HEK293 (cell line): ENCODE measurements around the gene CLDN7.
A peak's percentile ranks its signal among the peaks of the same experiment; 100 is the strongest.

Experiments used
- KLF7 ChIP-seq: fragments of 450-650 bp; formaldehyde crosslinking; IDR thresholded peaks from 2 replicates; pipeline ENCODE4 v1.5.1; 2016; ENCODE audit warnings: missing biosample characterization, missing genetic modification characterization, borderline replicate concordance
- KLF8 ChIP-seq: fragments of 450-650 bp; formaldehyde crosslinking; IDR thresholded peaks from 2 replicates; pipeline ENCODE4 v1.5.1; 2016; ENCODE audit warnings: missing biosample characterization, missing genetic modification characterization
- OVOL3 ChIP-seq: fragments of 450-650 bp; formaldehyde crosslinking; IDR thresholded peaks from 2 replicates; pipeline ENCODE4 v1.5.1; 2016; ENCODE audit warnings: missing biosample characterization, missing genetic modification characterization
- PATZ1 ChIP-seq: fragments of 450-650 bp; formaldehyde crosslinking; IDR thresholded peaks from 2 replicates; pipeline ENCODE4 v1.5.1; 2016; ENCODE audit warnings: missing biosample characterization, missing genetic modification characterization
- SP2 ChIP-seq: fragments of 450-650 bp; formaldehyde crosslinking; IDR thresholded peaks from 2 replicates; pipeline ENCODE4 v1.5.1; 2016; ENCODE audit warnings: missing biosample characterization, missing genetic modification characterization
- TSHZ1 ChIP-seq: fragments of 450-650 bp; formaldehyde crosslinking; IDR thresholded peaks from 2 replicates; pipeline ENCODE4 v1.5.1; 2016; ENCODE audit warnings: missing biosample characterization, missing genetic modification characterization, borderline replicate concordance
- WT1 ChIP-seq: fragments of 450-650 bp; formaldehyde crosslinking; IDR thresholded peaks from 2 replicates; pipeline ENCODE4 v1.5.1; 2016; ENCODE audit warnings: missing biosample characterization, missing genetic modification characterization
- YY2 ChIP-seq: fragments of 450-650 bp; formaldehyde crosslinking; IDR thresholded peaks from 2 replicates; pipeline ENCODE4 v1.5.1; 2016; ENCODE audit warnings: missing biosample characterization, missing genetic modification characterization
- ZBTB48 ChIP-seq: fragments of 450-650 bp; formaldehyde crosslinking; IDR thresholded peaks from 2 replicates; pipeline ENCODE4 v1.5.1; 2016; ENCODE audit warnings: missing biosample characterization, missing genetic modification characterization
- ZBTB6 ChIP-seq: fragments of 450-650 bp; formaldehyde crosslinking; IDR thresholded peaks from 2 replicates; pipeline ENCODE4 v1.5.1; 2017; ENCODE audit warnings: missing biosample characterization, missing genetic modification characterization
- ZNF132 ChIP-seq: fragments of 450-650 bp; formaldehyde crosslinking; IDR thresholded peaks from 2 replicates; pipeline ENCODE4 v1.5.1; 2017; ENCODE audit warnings: missing biosample characterization, missing genetic modification characterization, borderline replicate concordance
- ZNF148 ChIP-seq: fragments of 450-650 bp; formaldehyde crosslinking; IDR thresholded peaks from 2 replicates; pipeline ENCODE4 v1.5.0; 2017; ENCODE audit warnings: missing biosample characterization, missing genetic modification characterization, borderline replicate concordance
- ZNF19 ChIP-seq: fragments of 450-650 bp; formaldehyde crosslinking; IDR thresholded peaks from 2 replicates; pipeline ENCODE4; 2016; ENCODE audit warnings: missing biosample characterization, missing genetic modification characterization, low read depth
- ZNF24 ChIP-seq: fragments of 450-650 bp; formaldehyde crosslinking; IDR thresholded peaks from 2 replicates; pipeline ENCODE4 v1.5.1; 2016; ENCODE audit warnings: missing biosample characterization, missing genetic modification characterization
- ZNF280C ChIP-seq: fragments of 450-650 bp; formaldehyde crosslinking; IDR thresholded peaks from 2 replicates; pipeline ENCODE4 v1.5.1; 2016; ENCODE audit warnings: missing biosample characterization, missing genetic modification characterization
- ZNF335 ChIP-seq: fragments of 450-650 bp; formaldehyde crosslinking; conservative IDR thresholded peaks from 2 replicates; pipeline ENCODE4 v1.5.1; 2016; ENCODE audit warnings: missing biosample characterization, missing genetic modification characterization
- ZNF426 ChIP-seq: fragments of 450-650 bp; formaldehyde crosslinking; IDR thresholded peaks from 2 replicates; pipeline ENCODE4 v1.5.1; 2017; ENCODE audit warnings: missing biosample characterization, missing genetic modification characterization, mild to moderate bottlenecking, inconsistent platforms, moderate library complexity
- ZNF513 ChIP-seq: fragments of 450-650 bp; IDR thresholded peaks from 2 replicates; pipeline ENCODE4 v1.5.1; 2018; ENCODE audit warnings: missing biosample characterization, missing genetic modification characterization
- ZNF529 ChIP-seq: fragments of 450-650 bp; formaldehyde crosslinking; IDR thresholded peaks from 2 replicates; pipeline ENCODE4 v1.5.1; 2017; ENCODE audit warnings: missing genetic modification characterization, missing biosample characterization; ENCODE audit not compliant: insufficient replicate concordance
- ZNF544 ChIP-seq: fragments of 450-650 bp; formaldehyde crosslinking; IDR thresholded peaks from 2 replicates; pipeline ENCODE4 v1.5.0; 2017; ENCODE audit warnings: missing biosample characterization, missing genetic modification characterization
- ZNF549 ChIP-seq: fragments of 450-650 bp; IDR thresholded peaks from 2 replicates; pipeline ENCODE4 v1.5.1; 2018; ENCODE audit warnings: missing biosample characterization, missing genetic modification characterization, mild to moderate bottlenecking, inconsistent platforms, moderate library complexity
- ZNF571 ChIP-seq: fragments of 450-650 bp; formaldehyde crosslinking; IDR thresholded peaks from 2 replicates; pipeline ENCODE4 v1.5.0; 2017; ENCODE audit warnings: missing biosample characterization, missing genetic modification characterization
- ZNF596 ChIP-seq: fragments of 450-650 bp; IDR thresholded peaks from 2 replicates; pipeline ENCODE4 v1.5.0; 2018; ENCODE audit warnings: missing biosample characterization, mild to moderate bottlenecking, missing genetic modification characterization, moderate library complexity
- ZNF701 ChIP-seq: fragments of 450-650 bp; formaldehyde crosslinking; IDR thresholded peaks from 2 replicates; pipeline ENCODE4 v1.5.1; 2016; ENCODE audit warnings: missing biosample characterization, missing genetic modification characterization
- ZNF747 ChIP-seq: fragments of 450-650 bp; formaldehyde crosslinking; IDR thresholded peaks from 2 replicates; pipeline ENCODE4 v1.5.1; 2016; ENCODE audit warnings: missing biosample characterization, missing genetic modification characterization
- ZSCAN5A ChIP-seq: fragments of 450-650 bp; formaldehyde crosslinking; IDR thresholded peaks from 2 replicates; pipeline ENCODE4 v1.5.1; 2016; ENCODE audit warnings: missing biosample characterization, missing genetic modification characterization

The CLDN7 gene

GRCh38 chr17:7294614-7295153 is 32.4 kb upstream of the CLDN7 start, which contains the start of gene YBX2 (continued):
- TF ChIP-seq KLF8 (tag by site-specific recombination) (no peak), ZNF148 (tag by site-specific recombination) (no peak), ZNF19 (tag by site-specific recombination) (no peak), TSHZ1 (tag by site-specific recombination) (no peak), ZNF571 (no peak), ZNF513 (no peak), OVOL3 (no peak), ZBTB6 (tag by site-specific recombination) (no peak), ZNF280C (tag by site-specific recombination) (no peak), ZNF132 (tag by site-specific recombination) (no peak), ZNF24 (tag by site-specific recombination) (no peak), ZBTB48 (tag by site-specific recombination) (no peak), ZNF529 (tag by site-specific recombination) (no peak), ZNF549 (tag by site-specific recombination) (no peak), ZNF335 (tag by site-specific recombination) (peak; percentile 54), PATZ1 (tag by site-specific recombination) (peak; percentile 59; the same call in 1 of the 2 replicates), SP2 (tag by site-specific recombination) (peak; percentile 51), WT1 (tag by site-specific recombination) (no peak), ZSCAN5A (tag by site-specific recombination) (no peak), ZNF701 (tag by site-specific recombination) (no peak), ZNF426 (tag by site-specific recombination) (no peak), YY2 (tag by site-specific recombination) (no peak), ZNF747 (tag by site-specific recombination) (no peak), ZNF596 (tag by site-specific recombination) (no peak), ZNF544 (tag by site-specific recombination) (no peak), KLF7 (tag by site-specific recombination) (0 out of 2 replicates have a peak, but pooled peaks have one; percentile 48)
